GM12878 (cell line): ENCODE data around the gene PLEKHA7. TPM values are rescaled to one million over a fixed set of nuclear protein-coding genes. Genes with fewer than 3 reads are reported as not detected.

Source experiments
- ATAC-seq: fragments of 200-7000 bp; cut with Tn5 transposase; 3 replicates; pipeline ENCODE4 v1.9.1; 2020; ENCODE audit warnings: mild to moderate bottlenecking, moderate library complexity
- BruUV-seq: library from RNA; stranded (reverse); fragments of 400-500 nt; replicated peaks from 2 replicates; lab custom pipeline; 2021; lab: Mats Ljungman, UMichigan
- CTCF ChIA-PET: fragments of 300-600 bp; sonication (Branson Sonifier 250); formaldehyde crosslinking; extraction: SDS; loops from one replicate; lab custom pipeline; 2021; ENCODE audit warnings: inconsistent platforms; lab: Yijun Ruan, JAX
- POLR2A ChIA-PET: fragments of 350-600 bp; formaldehyde crosslinking; extraction: SDS; loops from one replicate; lab custom pipeline; 2021; ENCODE audit warnings: inconsistent platforms; lab: Charles Lee
- RAD21 ChIA-PET: fragments of 300-600 bp; sonication (Branson Sonifier 250); formaldehyde crosslinking; loops from one replicate; lab custom pipeline; 2023; ENCODE audit warnings: antibody characterized with exemption; ENCODE audit not compliant: unreplicated experiment; lab: Charles Lee
- SMC1A ChIA-PET: fragments of 300-600 bp; sonication (Branson Sonifier 250); formaldehyde crosslinking; loops from one replicate; lab custom pipeline; 2023; ENCODE audit not compliant: unreplicated experiment, uncharacterized antibody; lab: Charles Lee
- DNase-seq: peaks from one replicate; pipeline ENCODE4 v3.0.0-alpha.2; 2011; ENCODE audit warnings: low read depth, low spot score
- FAIRE-seq: peaks from 3 replicates; lab custom pipeline; 2011; peaks lifted over from hg19 to GRCh38; lab: Jason Lieb, UNC
- H2AFZ ChIP-seq: 2 replicates; pipeline ENCODE4 v1.6.0; 2011; ENCODE audit warnings: low read depth, low read length, control low read depth; ENCODE audit not compliant: control insufficient read depth
- H3K27ac ChIP-seq: 2 replicates; pipeline ENCODE4 v1.5.1; 2011; ENCODE audit warnings: control low read depth; ENCODE audit not compliant: control insufficient read depth, insufficient read depth
- H3K27me3 ChIP-seq, 2 experiments: replicated peaks in 1 of 2; 2 replicates each; pipeline versions ENCODE4 v1.6.0 to v1.6.1; 2011; ENCODE audit warnings: low read length in 1 of 2; ENCODE audit not compliant: control insufficient read depth in 2 of 2, insufficient read depth in 2 of 2
- H3K36me3 ChIP-seq, 2 experiments: 2 replicates each; pipeline ENCODE4 v1.5.1; 2011; ENCODE audit warnings: low read length in 1 of 2; ENCODE audit not compliant: control insufficient read depth in 2 of 2, insufficient read depth in 2 of 2
- H3K4me1 ChIP-seq: 2 replicates; pipeline ENCODE4 v1.6.1; 2011; ENCODE audit warnings: mild to moderate bottlenecking, low read length, moderate library complexity, mixed read lengths; ENCODE audit not compliant: control insufficient read depth, insufficient read depth
- H3K4me2 ChIP-seq: 2 replicates; pipeline ENCODE4 v1.6.0; 2011; ENCODE audit warnings: control low read depth; ENCODE audit not compliant: control insufficient read depth, insufficient read depth
- H3K4me3 ChIP-seq: fragments of 200-600 bp; sonication (generic); 2 replicates; pipeline ENCODE4 v1.5.1; 2016
- H3K79me2 ChIP-seq: 2 replicates; pipeline ENCODE4 v1.6.0; 2011; ENCODE audit warnings: low read length; ENCODE audit not compliant: control insufficient read depth, insufficient read depth
- H3K9ac ChIP-seq: 2 replicates; pipeline ENCODE4 v1.8.0; 2011; ENCODE audit warnings: low read length, control low read depth, mixed read lengths; ENCODE audit not compliant: control insufficient read depth, insufficient read depth
- H3K9me3 ChIP-seq: replicated peaks from 3 replicates; pipeline ENCODE4 v1.5.1; 2011; ENCODE audit warnings: mild to moderate bottlenecking, low read length; ENCODE audit not compliant: control insufficient read depth, insufficient read depth
- H4K20me1 ChIP-seq: 2 replicates; pipeline ENCODE4 v1.6.0; 2011; ENCODE audit not compliant: control insufficient read depth, insufficient read depth
- HCFC1 ChIP-seq: fragments of 150-350 bp; IDR thresholded peaks from 2 replicates; pipeline ENCODE4 v1.6.1; 2014; ENCODE audit warnings: low read length
- HDAC6 ChIP-seq: fragments of 200-600 bp; sonication (generic); IDR thresholded peaks from one replicate; pipeline ENCODE4 v1.8.0; 2017; ENCODE audit warnings: antibody characterized with exemption; ENCODE audit not compliant: unreplicated experiment
- JUNB ChIP-seq: IDR thresholded peaks from 2 replicates; pipeline ENCODE4 v1.6.1; 2016; ENCODE audit warnings: antibody characterized with exemption, mild to moderate bottlenecking
- MYB ChIP-seq: fragments of 150-350 bp; IDR thresholded peaks from 2 replicates; pipeline ENCODE4 v1.6.1; 2014; ENCODE audit warnings: mild to moderate bottlenecking, low read depth, low read length, borderline replicate concordance
- NR2F1 ChIP-seq: fragments of 450-650 bp; conservative IDR thresholded peaks from 2 replicates; pipeline ENCODE4 v1.6.1; 2017; ENCODE audit warnings: mild to moderate bottlenecking
- PAX8 ChIP-seq: fragments of 450-650 bp; IDR thresholded peaks from 2 replicates; pipeline ENCODE4 v1.6.1; 2017; ENCODE audit warnings: mild to moderate bottlenecking, moderate library complexity
- POLR2A ChIP-seq: IDR thresholded peaks from 2 replicates; pipeline ENCODE4 v1.6.1; 2011; ENCODE audit warnings: low read depth, mild to moderate bottlenecking, low read length
- RAD21 ChIP-seq: IDR thresholded peaks from 2 replicates; pipeline ENCODE4 v1.6.1; 2011; ENCODE audit warnings: mild to moderate bottlenecking, low read depth, low read length, moderate library complexity; ENCODE audit not compliant: insufficient read depth
- RUNX3 ChIP-seq: IDR thresholded peaks from 2 replicates; pipeline ENCODE4 v1.6.1; 2012; ENCODE audit warnings: low read length, inconsistent platforms
- SPI1 ChIP-seq: IDR thresholded peaks from 2 replicates; pipeline ENCODE4 v1.6.1; 2011; ENCODE audit warnings: low read depth, mild to moderate bottlenecking, low read length, moderate library complexity, borderline replicate concordance; ENCODE audit not compliant: insufficient read depth
- TAF1 ChIP-seq: IDR thresholded peaks from 2 replicates; pipeline ENCODE4 v1.6.1; 2011; ENCODE audit warnings: mild to moderate bottlenecking, low read depth, low read length, borderline replicate concordance
- TCF3 ChIP-seq: IDR thresholded peaks from 2 replicates; pipeline ENCODE4 v1.6.1; 2012; ENCODE audit warnings: low read depth, mild to moderate bottlenecking, low read length, borderline replicate concordance; ENCODE audit not compliant: insufficient read depth
- ZNF274 ChIP-seq: IDR thresholded peaks from one replicate; pipeline ENCODE4 v1.8.0; 2011; ENCODE audit not compliant: insufficient read length, insufficient read depth
- WGBS: methylation state at CpG from one replicate; pipeline ENCODE4 v1.1.6; 2016; ENCODE audit warnings: low lambda C conversion rate; ENCODE audit not compliant: insufficient replicate concordance, insufficient coverage; ENCODE audit errors: missing lambda C conversion rate; 5-methylcytosine and 5-hydroxymethylcytosine counted together
- in situ Hi-C: fragments of 300-500 bp; cut with MboI; formaldehyde crosslinking; loops from 9 replicates; pipeline ENCODE4 v1.14.3; 2018; ENCODE audit warnings: mixed read lengths
- intact Hi-C: fragments of 100-400 bp; cut with micrococcal nuclease; formaldehyde crosslinking; loops from one replicate; pipeline ENCODE4 v1.14.2; 2022; ENCODE audit not compliant: unreplicated experiment
- polyA plus RNA-seq, 11 experiments: library from polyadenylated mRNA; depleted of rRNA in 4 of 11; unstranded in 6 of 11; stranded (reverse) in 5 of 11; fragments of >200 nt; fragmentation: Nextera tagmentation in 4 of 11; fragmentation: Illumina TruSeq in 1 of 11; extraction: Ambion mirVana in 4 of 11; extraction: Trizol in 1 of 11; gene quantifications; 1 replicate in 1 of 11; 2 replicates in 10 of 11; pipeline versions ENCODE4 v1.2.1 to v1.2.3, GENCODE V29; 2011 to 2016; ENCODE audit warnings: inconsistent platforms in 2 of 11, missing spikeins in 2 of 11, low read depth in 1 of 11
- total RNA-seq, 4 experiments: library from RNA; depleted of rRNA in 3 of 4; stranded (reverse); fragments of >200 nt in 3 of 4; fragmentation: Illumina TruSeq in 1 of 4; extraction: Trizol in 1 of 4; gene quantifications; 2 replicates each; pipeline versions ENCODE4 v1.2.1 to v1.2.3, GENCODE V29; 2013 to 2021
- TF ChIP-seq, protein P1 (sequence below): IDR thresholded peaks from 2 replicates; pipeline ENCODE4 v1.6.1; 2011; ENCODE audit warnings: mild to moderate bottlenecking, low read depth, low read length, moderate library complexity; ENCODE audit not compliant: insufficient replicate concordance
- TF ChIP-seq, protein P2 (sequence below): fragments of 450-650 bp; IDR thresholded peaks from 2 replicates; pipeline ENCODE4 v1.6.1; 2017; ENCODE audit warnings: borderline replicate concordance

Gene PLEKHA7
- total and polyA plus RNA-seq, 10 of the 15 experiments (the other 5 are each of a cell fraction or from before 2014, with no cell fraction given), result 0.45 to 5.3 (median 2.1) TPM

DNA sequence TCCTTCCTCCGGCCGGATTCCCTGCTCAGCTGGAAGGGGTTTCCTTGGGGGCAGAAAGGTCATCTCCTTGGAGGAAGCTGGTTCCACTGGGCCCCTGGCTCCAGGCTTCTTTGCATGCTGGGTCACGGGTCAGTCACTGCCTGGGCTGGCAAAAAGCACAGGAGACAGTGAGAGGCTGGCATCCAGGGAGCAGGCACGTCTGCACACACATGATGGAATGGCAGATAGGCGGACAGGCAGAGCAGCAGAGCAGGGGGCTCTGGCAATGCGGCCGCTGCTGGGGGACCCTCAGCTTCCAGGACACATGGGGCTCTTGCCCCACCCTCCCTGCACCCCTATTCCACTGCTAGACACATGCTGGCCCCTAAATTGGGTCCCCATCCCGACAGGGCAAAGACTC, 235.3 kb downstream of the PLEKHA7 start:
- SMC1A ChIA-PET, result no interaction called here
- TF ChIP-seq HCFC1, result no peak
- TF ChIP-seq ZNF274, result no peak
- TF ChIP-seq PAX8, result no peak
- TF ChIP-seq JUNB, result no peak
- no peak for TF ChIP-seq POLR2A
- TF ChIP-seq SPI1, result no peak
- TF ChIP-seq RAD21, result no peak
- TF ChIP-seq TCF3, result no peak
- no peak for TF ChIP-seq MYB
- no peak for TF ChIP-seq NR2F1
- no peak for TF ChIP-seq RUNX3
- Histone ChIP-seq H3K4me3 (no peak overlapping the region), H3K27ac (no peak overlapping the region), H3K79me2 (no peaks in the 10 kb centered on the region), H4K20me1 (no peaks in the 10 kb centered on the region), H3K36me3 (no peaks in the 10 kb centered on the region), H3K4me2 (no peak overlapping the region), H3K9ac (no peak overlapping the region), H2AFZ (no peak overlapping the region), H3K9me3 (no peaks in the 10 kb centered on the region), H3K27me3 (no peaks in the 10 kb centered on the region), H3K4me1 (no peaks in the 10 kb centered on the region)
- POLR2A ChIA-PET, result no interaction called here
- FAIRE-seq (no peak), ATAC-seq (no peak), DNase-seq (no peak)
- no TSS peak for BruUV-seq
- 45% methylated on average over 8 of the region's 8 CpGs for WGBS
- in situ Hi-C loops (no loop called here), intact Hi-C loops (no loop called here)
- CTCF ChIA-PET, result interaction anchor here (0.9 kb wide), 1 partner anchor 8 kb away, joined by 3 read pairs; no protein-coding TSS in a partner anchor
- RAD21 ChIA-PET, result no interaction called here

DNA sequence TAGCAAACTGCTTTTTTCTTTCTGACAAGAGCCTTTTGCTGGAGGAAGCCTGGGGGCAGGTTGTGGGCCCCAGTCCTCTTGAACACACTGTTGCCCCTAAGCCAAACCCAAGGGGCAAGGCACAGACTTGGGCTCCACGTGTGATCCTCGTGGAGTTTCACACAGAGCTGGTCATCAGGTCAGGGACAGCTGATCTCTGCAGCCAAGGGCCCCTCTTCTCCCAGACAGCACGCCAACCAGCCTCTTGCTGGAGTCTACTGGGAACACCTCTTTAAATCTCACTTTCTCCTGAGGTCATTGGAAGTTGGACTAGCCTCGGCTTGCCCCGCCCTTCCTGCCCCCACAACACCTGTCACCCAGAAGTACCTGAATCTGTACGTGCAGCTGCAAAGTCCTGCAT, 235.9 kb downstream of the PLEKHA7 start:
- ATAC-seq (no peak), FAIRE-seq (no peak)

More for the DNA sequence above, 235.9 kb downstream of the PLEKHA7 start:
- intact Hi-C loops, result no loop called here
- H3K9me3 ChIP-seq, result no peaks in the 10 kb centered on the region
- H3K79me2 ChIP-seq, result no peaks in the 10 kb centered on the region
- TF ChIP-seq, protein P1, sequence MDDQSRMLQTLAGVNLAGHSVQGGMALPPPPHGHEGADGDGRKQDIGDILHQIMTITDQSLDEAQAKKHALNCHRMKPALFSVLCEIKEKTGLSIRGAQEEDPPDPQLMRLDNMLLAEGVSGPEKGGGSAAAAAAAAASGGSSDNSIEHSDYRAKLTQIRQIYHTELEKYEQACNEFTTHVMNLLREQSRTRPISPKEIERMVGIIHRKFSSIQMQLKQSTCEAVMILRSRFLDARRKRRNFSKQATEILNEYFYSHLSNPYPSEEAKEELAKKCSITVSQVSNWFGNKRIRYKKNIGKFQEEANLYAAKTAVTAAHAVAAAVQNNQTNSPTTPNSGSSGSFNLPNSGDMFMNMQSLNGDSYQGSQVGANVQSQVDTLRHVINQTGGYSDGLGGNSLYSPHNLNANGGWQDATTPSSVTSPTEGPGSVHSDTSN, result no peak
- TF ChIP-seq HDAC6 (no peak), MYB (no peak), TAF1 (no peak)
- TF ChIP-seq, protein P2, sequence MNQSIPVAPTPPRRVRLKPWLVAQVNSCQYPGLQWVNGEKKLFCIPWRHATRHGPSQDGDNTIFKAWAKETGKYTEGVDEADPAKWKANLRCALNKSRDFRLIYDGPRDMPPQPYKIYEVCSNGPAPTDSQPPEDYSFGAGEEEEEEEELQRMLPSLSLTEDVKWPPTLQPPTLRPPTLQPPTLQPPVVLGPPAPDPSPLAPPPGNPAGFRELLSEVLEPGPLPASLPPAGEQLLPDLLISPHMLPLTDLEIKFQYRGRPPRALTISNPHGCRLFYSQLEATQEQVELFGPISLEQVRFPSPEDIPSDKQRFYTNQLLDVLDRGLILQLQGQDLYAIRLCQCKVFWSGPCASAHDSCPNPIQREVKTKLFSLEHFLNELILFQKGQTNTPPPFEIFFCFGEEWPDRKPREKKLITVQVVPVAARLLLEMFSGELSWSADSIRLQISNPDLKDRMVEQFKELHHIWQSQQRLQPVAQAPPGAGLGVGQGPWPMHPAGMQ, result no peak
- no peaks in the 10 kb centered on the region for H3K27me3 ChIP-seq
- SMC1A ChIA-PET, result no interaction called here
- in situ Hi-C loops, result no loop called here
- POLR2A ChIA-PET, result interaction anchor here (0.7 kb wide), 1 partner anchor 15 kb away, joined by 3 read pairs; no protein-coding TSS in a partner anchor
- H3K36me3 ChIP-seq, result no peaks in the 10 kb centered on the region
- BruUV-seq, result no TSS peak
- H3K27ac ChIP-seq, result no peak overlapping the region
- no peaks in the 10 kb centered on the region for H4K20me1 ChIP-seq
- WGBS, result 40% methylated on average over 6 of the region's 6 CpGs
- H2AFZ ChIP-seq, result no peak overlapping the region
- no peak overlapping the region for H3K4me2 ChIP-seq
- no peaks in the 10 kb centered on the region for H3K4me1 ChIP-seq
- CTCF ChIA-PET, result interaction anchor here (0.9 kb wide), 1 partner anchor 9 kb away, joined by 3 read pairs; no protein-coding TSS in a partner anchor
- no peak for DNase-seq
- H3K9ac ChIP-seq, result no peak overlapping the region
- RAD21 ChIA-PET, result no interaction called here
- no peak overlapping the region for H3K4me3 ChIP-seq
